A549 treated with RU486 at 1 μM for 4 hours (cell line): ENCODE measurements around the gene OR5H14. TPM values are rescaled to one million over a fixed set of nuclear protein-coding genes. Genes with fewer than 3 reads are reported as not detected.

ENCODE experiments used
- total RNA-seq: library from RNA; stranded (reverse); fragments of 200-300 nt; extraction: Qiagen RNA extraction; gene quantifications from 5 replicates; pipeline ENCODE4 v1.2.3, GENCODE V29; 2022; ENCODE audit warnings: low read depth

The OR5H14 gene
- not detected in 5 replicates for total RNA-seq

GRCh38 chr3:98147179-98147578 lies at the start of gene OR5H14:
Gene OR5H14, plus strand, starts transcription at chr3:98147479. Its CDS starts 1,907 bp downstream, at chr3:98149386.

GRCh38 chr3:98130421-98130820 lies 16.9 kb upstream of the OR5H14 start, which contains the start of gene OR5H1:
Gene OR5H1, plus strand, starts transcription at chr3:98130721. Its CDS starts 1,977 bp downstream, at chr3:98132698.

GRCh38 chr3:98166396-98166795 lies 19.1 kb downstream of the OR5H14 start, which contains the start of gene OR5H15:
Gene OR5H15, plus strand, starts transcription at chr3:98166696. Its CDS starts 2,004 bp downstream, at chr3:98168700.

Other genes with a start within 250 kb of the OR5H14 start
- gene RIOX2, start 175.0 kb upstream of the OR5H14 start, total RNA-seq = 27.5 to 31.5 TPM (median 30.1 TPM) in 5 replicates
- gene GABRR3, start 112.2 kb upstream of the OR5H14 start, total RNA-seq = not detected in 5 replicates
- gene OR5AC2, start 60.3 kb upstream of the OR5H14 start, total RNA-seq = not detected in 5 replicates
- gene OR5H1, start 16.8 kb upstream of the OR5H14 start, total RNA-seq = not detected in 5 replicates
- not detected in 5 replicates for gene OR5H15, start 19.2 kb downstream of the OR5H14 start, total RNA-seq
- gene OR5H6, start 116.8 kb downstream of the OR5H14 start, total RNA-seq = not detected in 5 replicates
- not detected in 5 replicates for gene OR5H2, start 135.0 kb downstream of the OR5H14 start, total RNA-seq
- not detected in 5 replicates for gene OR5K4, start 206.4 kb downstream of the OR5H14 start, total RNA-seq
- not detected in 5 replicates for gene OR5K3, start 243.2 kb downstream of the OR5H14 start, total RNA-seq